Measurements from ENCODE around the gene AMIGO1.

The AMIGO1 gene

DNA sequence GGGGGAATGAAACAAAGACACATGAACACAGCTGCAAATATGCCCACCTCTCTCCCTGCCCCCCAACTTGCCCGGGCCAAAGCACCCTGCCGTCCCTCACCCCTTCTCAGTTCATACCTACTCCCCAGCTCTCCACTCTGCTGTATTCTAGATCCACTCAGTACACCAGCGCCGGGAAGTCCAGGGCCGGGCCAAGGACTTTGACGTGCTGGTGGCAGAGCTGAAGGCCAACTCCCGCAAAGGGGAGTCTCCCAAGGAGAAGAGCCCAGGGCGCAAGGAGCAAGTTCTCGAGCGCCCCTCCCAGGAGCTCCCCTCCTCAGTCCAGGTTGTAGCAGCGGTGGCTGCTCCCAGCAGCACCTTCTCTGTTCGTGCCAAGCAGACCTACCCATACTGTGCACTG lies 20.8 kb downstream of the AMIGO1 start:
- no peak for DNase-seq (ENCODE audit: extremely low read depth, insufficient read length)
- Histone ChIP-seq H3K27me3 (replicated peaks; ENCODE audit: control insufficient read depth, insufficient read depth, low read length) (no peaks in the 10 kb centered on the region), H3K36me3 (ENCODE audit: control insufficient read depth, insufficient read depth, low read length) (peaks cover 11% of the 10 kb centered on the region), H3K4me3 (replicated peaks; ENCODE audit: low read depth, low read length) (no peak overlapping the region)
- TF ChIP-seq, protein P1, sequence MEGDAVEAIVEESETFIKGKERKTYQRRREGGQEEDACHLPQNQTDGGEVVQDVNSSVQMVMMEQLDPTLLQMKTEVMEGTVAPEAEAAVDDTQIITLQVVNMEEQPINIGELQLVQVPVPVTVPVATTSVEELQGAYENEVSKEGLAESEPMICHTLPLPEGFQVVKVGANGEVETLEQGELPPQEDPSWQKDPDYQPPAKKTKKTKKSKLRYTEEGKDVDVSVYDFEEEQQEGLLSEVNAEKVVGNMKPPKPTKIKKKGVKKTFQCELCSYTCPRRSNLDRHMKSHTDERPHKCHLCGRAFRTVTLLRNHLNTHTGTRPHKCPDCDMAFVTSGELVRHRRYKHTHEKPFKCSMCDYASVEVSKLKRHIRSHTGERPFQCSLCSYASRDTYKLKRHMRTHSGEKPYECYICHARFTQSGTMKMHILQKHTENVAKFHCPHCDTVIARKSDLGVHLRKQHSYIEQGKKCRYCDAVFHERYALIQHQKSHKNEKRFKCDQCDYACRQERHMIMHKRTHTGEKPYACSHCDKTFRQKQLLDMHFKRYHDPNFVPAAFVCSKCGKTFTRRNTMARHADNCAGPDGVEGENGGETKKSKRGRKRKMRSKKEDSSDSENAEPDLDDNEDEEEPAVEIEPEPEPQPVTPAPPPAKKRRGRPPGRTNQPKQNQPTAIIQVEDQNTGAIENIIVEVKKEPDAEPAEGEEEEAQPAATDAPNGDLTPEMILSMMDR (IDR thresholded peaks at IDR 0.05; ENCODE audit: insufficient read depth, low read length, poor library complexity, severe bottlenecking) = no peak

DNA sequence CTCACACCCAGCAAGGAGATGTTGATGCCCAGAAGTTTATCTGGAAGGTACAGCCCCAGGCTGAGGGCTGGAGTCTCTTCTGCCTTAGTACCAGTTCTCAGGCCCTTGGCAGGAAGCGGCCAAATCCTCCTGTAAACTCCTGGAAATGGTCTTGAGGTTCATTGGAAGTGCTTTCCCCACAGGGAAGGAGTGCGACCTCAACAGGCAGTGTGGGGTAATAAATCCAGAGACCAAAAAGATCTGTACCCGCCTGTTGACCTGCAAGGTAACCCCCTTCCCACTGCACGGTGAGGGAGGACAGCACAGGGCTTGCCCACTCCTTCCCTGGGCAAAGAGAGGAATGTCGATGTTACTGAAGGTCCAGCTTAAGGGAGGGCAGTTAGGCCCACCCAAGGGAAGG lies 21.3 kb downstream of the AMIGO1 start:
- no peak for DNase-seq (ENCODE audit: extremely low read depth, insufficient read length)
- H3K27me3 ChIP-seq (replicated peaks; ENCODE audit: control insufficient read depth, insufficient read depth, low read length) = no peaks in the 10 kb centered on the region
- TF ChIP-seq, protein P1 (IDR thresholded peaks at IDR 0.05; ENCODE audit: insufficient read depth, low read length, poor library complexity, severe bottlenecking) = no peak
- H3K4me3 ChIP-seq (replicated peaks; ENCODE audit: low read depth, low read length) = no peak overlapping the region
- H3K36me3 ChIP-seq (ENCODE audit: control insufficient read depth, insufficient read depth, low read length) = peaks cover 11% of the 10 kb centered on the region

DNA sequence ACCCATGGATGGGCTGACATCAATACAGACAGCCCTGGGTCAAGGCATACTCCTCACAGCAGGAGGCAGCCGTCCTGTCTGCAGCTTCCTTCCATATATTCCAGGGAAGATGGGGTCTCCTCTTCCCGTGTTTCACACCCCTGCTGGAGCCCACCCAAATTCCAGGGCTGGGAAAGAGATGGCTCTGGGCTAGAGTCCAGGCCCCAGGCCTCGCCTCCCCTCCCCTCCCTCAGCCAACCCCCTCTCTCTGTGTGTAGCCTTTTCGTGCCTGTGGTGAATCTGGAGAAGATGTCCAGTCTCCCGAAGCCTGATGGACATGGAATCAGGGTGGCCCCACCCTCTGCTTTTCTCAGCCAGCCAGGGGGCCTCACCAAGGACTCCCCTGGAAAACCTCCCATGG lies 22.3 kb downstream of the AMIGO1 start:
- no peak overlapping the region for H3K4me3 ChIP-seq (replicated peaks; ENCODE audit: low read depth, low read length)
- H3K36me3 ChIP-seq (ENCODE audit: control insufficient read depth, insufficient read depth, low read length) = peaks cover 11% of the 10 kb centered on the region
- TF ChIP-seq, protein P1 (IDR thresholded peaks at IDR 0.05; ENCODE audit: insufficient read depth, low read length, poor library complexity, severe bottlenecking) = no peak
- H3K27me3 ChIP-seq (replicated peaks; ENCODE audit: control insufficient read depth, insufficient read depth, low read length) = no peaks in the 10 kb centered on the region
- DNase-seq (ENCODE audit: extremely low read depth, insufficient read length) = no peak

DNA sequence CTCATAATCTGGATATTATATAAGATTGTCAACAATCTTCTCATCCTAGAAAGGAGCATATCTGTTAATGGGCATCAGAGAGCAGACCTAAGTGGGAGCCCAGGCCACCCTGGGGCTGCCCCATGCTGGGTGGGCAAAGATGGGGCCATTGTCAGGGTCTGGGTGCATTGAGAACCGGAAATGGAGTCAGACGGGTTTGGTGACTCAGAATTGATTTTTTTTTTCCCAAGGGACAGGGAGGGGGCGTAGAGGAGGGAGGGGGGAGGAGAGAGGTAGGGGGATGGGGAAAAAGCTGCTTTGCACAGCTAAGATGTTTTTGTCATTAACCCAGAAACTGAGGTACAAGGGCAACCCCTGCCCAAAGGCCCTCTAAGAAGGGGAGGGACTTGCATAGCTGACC lies 24.5 kb downstream of the AMIGO1 start:
- Histone ChIP-seq H3K27me3 (replicated peaks; ENCODE audit: control insufficient read depth, insufficient read depth, low read length) (no peaks in the 10 kb centered on the region), H3K4me3 (replicated peaks; ENCODE audit: low read depth, low read length) (peak overlapping the region; percentile 95), H3K36me3 (ENCODE audit: control insufficient read depth, insufficient read depth, low read length) (peaks cover 8% of the 10 kb centered on the region)
- DNase-seq (ENCODE audit: extremely low read depth, insufficient read length) = no peak
- TF ChIP-seq, protein P1 (IDR thresholded peaks at IDR 0.05; ENCODE audit: insufficient read depth, low read length, poor library complexity, severe bottlenecking) = no peak

DNA sequence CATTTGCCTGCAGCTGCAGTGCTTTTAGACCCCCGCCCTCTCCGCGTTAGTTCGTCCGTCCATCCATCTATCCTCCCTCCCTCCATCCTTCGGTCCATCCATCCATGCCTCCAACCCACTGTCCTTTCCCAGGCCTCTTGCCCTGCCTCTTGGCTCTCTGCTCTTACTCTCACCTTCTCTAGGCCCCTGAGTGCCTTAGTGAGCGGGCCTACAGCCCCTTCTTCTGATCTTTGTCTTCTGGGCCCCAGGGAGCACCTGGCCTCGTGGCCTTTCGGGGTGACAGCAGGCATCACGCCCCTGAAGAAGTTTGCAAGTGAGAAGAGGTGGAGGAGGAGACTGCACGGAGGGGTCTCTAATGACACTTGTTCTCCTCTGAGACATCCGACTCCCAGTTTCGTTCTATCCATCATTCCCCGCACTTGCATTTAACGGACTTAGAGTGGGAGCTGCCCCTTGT lies 25.0 kb downstream of the AMIGO1 start:
- no peak for DNase-seq (ENCODE audit: extremely low read depth, insufficient read length)
- TF ChIP-seq, protein P1 (IDR thresholded peaks at IDR 0.05; ENCODE audit: insufficient read depth, low read length, poor library complexity, severe bottlenecking) = no peak

More for the DNA sequence above, 25.0 kb downstream of the AMIGO1 start:
- Histone ChIP-seq H3K27me3 (replicated peaks; ENCODE audit: control insufficient read depth, insufficient read depth, low read length) (no peaks in the 10 kb centered on the region), H3K36me3 (ENCODE audit: control insufficient read depth, insufficient read depth, low read length) (peaks cover 8% of the 10 kb centered on the region), H3K4me3 (replicated peaks; ENCODE audit: low read depth, low read length) (peak overlapping the region; percentile 95)
